WTC11 (cell line): ENCODE data around the gene APOBEC4. TPM values are rescaled to one million over a fixed set of nuclear protein-coding genes. Genes with fewer than 3 reads are reported as not detected.

Experiments
- ATAC-seq: fragments of 200-7000 bp; cut with Tn5 transposase; 2 replicates; pipeline ENCODE4 v1.10.0; 2021; ENCODE audit warnings: mild to moderate bottlenecking, moderate library complexity
- CTCF ChIA-PET: fragments of 300-600 bp; sonication (Branson Sonifier 250); formaldehyde crosslinking; loops from one replicate; lab custom pipeline; 2021; ENCODE audit warnings: antibody characterized with exemption; lab: Charles Lee
- POLR2A ChIA-PET: fragments of 350-600 bp; sonication (Branson Sonifier 250); formaldehyde crosslinking; loops from one replicate; lab custom pipeline; 2021; ENCODE audit warnings: antibody characterized with exemption; lab: Charles Lee
- DNase-seq: peaks from one replicate; pipeline ENCODE4 v3.0.0; 2021; ENCODE audit warnings: low spot score
- H3K27ac Mint-ChIP-seq: 2 replicates; pipeline ENCODE4 v1.8.0; 2021; ENCODE audit warnings: mixed read lengths
- H3K27me3 Mint-ChIP-seq: 2 replicates; pipeline ENCODE4 v1.8.0; 2021; ENCODE audit warnings: low read depth, mild to moderate bottlenecking, moderate library complexity, mixed read lengths
- H3K36me3 Mint-ChIP-seq: 2 replicates; pipeline ENCODE4 v1.8.0; 2021; ENCODE audit warnings: mixed read lengths
- H3K4me1 Mint-ChIP-seq: 2 replicates; pipeline ENCODE4 v1.8.0; 2022; ENCODE audit warnings: mixed read lengths
- H3K4me3 Mint-ChIP-seq: 2 replicates; pipeline ENCODE4 v1.8.0; 2021; ENCODE audit warnings: mild to moderate bottlenecking, moderate library complexity, mixed read lengths
- H3K9me3 Mint-ChIP-seq: 2 replicates; pipeline ENCODE4 v1.8.0; 2021; ENCODE audit warnings: mixed read lengths
- ELF4 ChIP-seq: sonication (generic); formaldehyde crosslinking; IDR thresholded peaks from 2 replicates; pipeline ENCODE4 v1.8.1; 2022; ENCODE audit warnings: low read depth, mild to moderate bottlenecking, moderate library complexity, missing genetic modification reagents
- FOXJ3 ChIP-seq: sonication (generic); formaldehyde crosslinking; IDR thresholded peaks from 2 replicates; pipeline ENCODE4 v1.9.0; 2021; ENCODE audit warnings: missing genetic modification reagents, mild to moderate bottlenecking, borderline replicate concordance
- GABPB1 ChIP-seq: sonication (generic); formaldehyde crosslinking; IDR thresholded peaks from 2 replicates; pipeline ENCODE4 v1.8.1; 2023; ENCODE audit warnings: mild to moderate bottlenecking, missing genetic modification reagents
- GTF2I ChIP-seq: fragments of 250-450 bp; sonication (Bioruptor Pico); conservative IDR thresholded peaks from 2 replicates; pipeline ENCODE4 v1.4.0; 2021; ENCODE audit warnings: mild to moderate bottlenecking
- HMGA2 ChIP-seq: fragments of 250-450 bp; sonication (Bioruptor Pico); IDR thresholded peaks from 2 replicates; pipeline ENCODE4 v1.4.0; 2021; ENCODE audit warnings: mild to moderate bottlenecking, moderate library complexity
- JAZF1 ChIP-seq: fragments of 250-450 bp; sonication (Bioruptor Pico); IDR thresholded peaks from 2 replicates; pipeline ENCODE4 v1.9.0; 2021; ENCODE audit warnings: moderate library complexity, mild to moderate bottlenecking, inconsistent platforms
- NFATC4 ChIP-seq: fragments of 250-450 bp; sonication (Bioruptor Pico); IDR thresholded peaks from 2 replicates; pipeline ENCODE4 v1.9.0; 2021; ENCODE audit warnings: mild to moderate bottlenecking
- PRRX2 ChIP-seq: fragments of 250-450 bp; sonication (Bioruptor Pico); IDR thresholded peaks from 2 replicates; pipeline ENCODE4 v1.8.0; 2021; ENCODE audit warnings: mild to moderate bottlenecking
- RORB ChIP-seq: fragments of 250-450 bp; sonication (Bioruptor Pico); IDR thresholded peaks from 2 replicates; pipeline ENCODE4 v1.9.0; 2021; ENCODE audit warnings: mild to moderate bottlenecking
- SMAD4 ChIP-seq: sonication (generic); formaldehyde crosslinking; IDR thresholded peaks from 2 replicates; pipeline ENCODE4 v1.8.0; 2022; ENCODE audit warnings: mild to moderate bottlenecking, missing genetic modification reagents
- TP53 ChIP-seq: sonication (generic); formaldehyde crosslinking; IDR thresholded peaks from 2 replicates; pipeline ENCODE4 v1.8.1; 2023; ENCODE audit warnings: mild to moderate bottlenecking, missing genetic modification reagents
- ZBTB21 ChIP-seq: sonication (generic); formaldehyde crosslinking; IDR thresholded peaks from 2 replicates; pipeline ENCODE4 v1.8.1; 2023; ENCODE audit warnings: mild to moderate bottlenecking, missing genetic modification reagents, borderline replicate concordance
- ZNF219 ChIP-seq: sonication (generic); formaldehyde crosslinking; IDR thresholded peaks from 2 replicates; pipeline ENCODE4 v1.8.0; 2023; ENCODE audit warnings: missing genetic modification reagents, mild to moderate bottlenecking, borderline replicate concordance
- ZNF671 ChIP-seq: fragments of 250-450 bp; sonication (Bioruptor Pico); IDR thresholded peaks from 2 replicates; pipeline ENCODE4 v1.8.0; 2021; ENCODE audit warnings: mild to moderate bottlenecking
- total RNA-seq: library from RNA; stranded (reverse); gene quantifications from 3 replicates; pipeline ENCODE4 v1.2.3, GENCODE V29; 2021
- TF ChIP-seq, protein P1 (sequence below): fragments of 200-600 bp; IDR thresholded peaks from 2 replicates; pipeline ENCODE4 v1.8.0; 2022; ENCODE audit warnings: antibody characterized with exemption
- TF ChIP-seq, protein P2 (sequence below): sonication (generic); formaldehyde crosslinking; IDR thresholded peaks from 2 replicates; pipeline ENCODE4 v1.8.1; 2023; ENCODE audit warnings: mild to moderate bottlenecking, missing genetic modification reagents
- TF ChIP-seq, protein P3 (sequence below): sonication (generic); formaldehyde crosslinking; IDR thresholded peaks from 2 replicates; pipeline ENCODE4 v1.8.1; 2023; ENCODE audit warnings: mild to moderate bottlenecking, moderate library complexity, missing genetic modification reagents
- TF ChIP-seq, protein P4 (sequence below): sonication (generic); formaldehyde crosslinking; conservative IDR thresholded peaks from 2 replicates; pipeline ENCODE4 v1.8.1; 2023; ENCODE audit warnings: mild to moderate bottlenecking, low read depth, missing genetic modification reagents, moderate library complexity
- TF ChIP-seq, protein P5 (sequence below): fragments of 250-450 bp; sonication (Bioruptor Pico); IDR thresholded peaks from 2 replicates; pipeline ENCODE4 v1.8.0; 2021; ENCODE audit warnings: mild to moderate bottlenecking
- TF ChIP-seq, protein P6 (sequence below): fragments of 250-450 bp; sonication (Bioruptor Pico); conservative IDR thresholded peaks from 2 replicates; pipeline ENCODE4 v1.9.0; 2021; ENCODE audit warnings: mild to moderate bottlenecking
- TF ChIP-seq, protein P7 (sequence below): sonication (generic); formaldehyde crosslinking; IDR thresholded peaks from 2 replicates; pipeline ENCODE4 v1.8.0; 2022; ENCODE audit warnings: mild to moderate bottlenecking, missing genetic modification reagents
- TF ChIP-seq, protein P8 (sequence below): fragments of 250-450 bp; sonication (Bioruptor Pico); IDR thresholded peaks from 2 replicates; pipeline ENCODE4 v1.9.0; 2021; ENCODE audit warnings: mild to moderate bottlenecking

The APOBEC4 gene
- total RNA-seq, 1 experiment from 2014 or later, result not detected

DNA sequence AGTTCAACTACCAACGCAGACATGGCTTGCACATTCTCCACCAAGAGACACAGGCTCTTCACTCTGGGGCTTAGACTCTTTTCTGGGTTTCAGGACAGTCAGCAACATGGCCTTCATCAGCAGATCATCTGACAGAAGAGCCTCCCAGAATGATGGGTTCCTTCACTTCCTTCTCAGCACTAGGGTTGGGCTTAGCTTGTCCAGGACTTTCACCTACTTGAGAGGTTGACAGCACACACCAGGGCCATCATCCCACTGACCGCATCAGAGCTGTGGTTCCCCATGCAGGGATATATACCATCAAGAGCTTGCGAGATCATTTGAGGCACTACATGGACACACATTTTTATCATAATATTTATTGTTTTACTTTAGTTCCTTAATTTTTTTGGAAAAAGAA is 52.5 kb downstream of the APOBEC4 start (continued):
- TF ChIP-seq FOXJ3 (CRISPR knock-in tag), result no peak
- no peak for TF ChIP-seq GABPB1
- no peak for TF ChIP-seq ZBTB21 (CRISPR knock-in tag)
- TF ChIP-seq ZNF671 (CRISPR knock-in tag), result no peak
- TF ChIP-seq, protein P1, sequence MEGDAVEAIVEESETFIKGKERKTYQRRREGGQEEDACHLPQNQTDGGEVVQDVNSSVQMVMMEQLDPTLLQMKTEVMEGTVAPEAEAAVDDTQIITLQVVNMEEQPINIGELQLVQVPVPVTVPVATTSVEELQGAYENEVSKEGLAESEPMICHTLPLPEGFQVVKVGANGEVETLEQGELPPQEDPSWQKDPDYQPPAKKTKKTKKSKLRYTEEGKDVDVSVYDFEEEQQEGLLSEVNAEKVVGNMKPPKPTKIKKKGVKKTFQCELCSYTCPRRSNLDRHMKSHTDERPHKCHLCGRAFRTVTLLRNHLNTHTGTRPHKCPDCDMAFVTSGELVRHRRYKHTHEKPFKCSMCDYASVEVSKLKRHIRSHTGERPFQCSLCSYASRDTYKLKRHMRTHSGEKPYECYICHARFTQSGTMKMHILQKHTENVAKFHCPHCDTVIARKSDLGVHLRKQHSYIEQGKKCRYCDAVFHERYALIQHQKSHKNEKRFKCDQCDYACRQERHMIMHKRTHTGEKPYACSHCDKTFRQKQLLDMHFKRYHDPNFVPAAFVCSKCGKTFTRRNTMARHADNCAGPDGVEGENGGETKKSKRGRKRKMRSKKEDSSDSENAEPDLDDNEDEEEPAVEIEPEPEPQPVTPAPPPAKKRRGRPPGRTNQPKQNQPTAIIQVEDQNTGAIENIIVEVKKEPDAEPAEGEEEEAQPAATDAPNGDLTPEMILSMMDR, result no peak
- no peak for TF ChIP-seq HMGA2 (CRISPR knock-in tag)
- TF ChIP-seq JAZF1, result no peak
- TF ChIP-seq, protein P2, sequence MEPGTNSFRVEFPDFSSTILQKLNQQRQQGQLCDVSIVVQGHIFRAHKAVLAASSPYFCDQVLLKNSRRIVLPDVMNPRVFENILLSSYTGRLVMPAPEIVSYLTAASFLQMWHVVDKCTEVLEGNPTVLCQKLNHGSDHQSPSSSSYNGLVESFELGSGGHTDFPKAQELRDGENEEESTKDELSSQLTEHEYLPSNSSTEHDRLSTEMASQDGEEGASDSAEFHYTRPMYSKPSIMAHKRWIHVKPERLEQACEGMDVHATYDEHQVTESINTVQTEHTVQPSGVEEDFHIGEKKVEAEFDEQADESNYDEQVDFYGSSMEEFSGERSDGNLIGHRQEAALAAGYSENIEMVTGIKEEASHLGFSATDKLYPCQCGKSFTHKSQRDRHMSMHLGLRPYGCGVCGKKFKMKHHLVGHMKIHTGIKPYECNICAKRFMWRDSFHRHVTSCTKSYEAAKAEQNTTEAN, result no peak
- TF ChIP-seq, protein P3, sequence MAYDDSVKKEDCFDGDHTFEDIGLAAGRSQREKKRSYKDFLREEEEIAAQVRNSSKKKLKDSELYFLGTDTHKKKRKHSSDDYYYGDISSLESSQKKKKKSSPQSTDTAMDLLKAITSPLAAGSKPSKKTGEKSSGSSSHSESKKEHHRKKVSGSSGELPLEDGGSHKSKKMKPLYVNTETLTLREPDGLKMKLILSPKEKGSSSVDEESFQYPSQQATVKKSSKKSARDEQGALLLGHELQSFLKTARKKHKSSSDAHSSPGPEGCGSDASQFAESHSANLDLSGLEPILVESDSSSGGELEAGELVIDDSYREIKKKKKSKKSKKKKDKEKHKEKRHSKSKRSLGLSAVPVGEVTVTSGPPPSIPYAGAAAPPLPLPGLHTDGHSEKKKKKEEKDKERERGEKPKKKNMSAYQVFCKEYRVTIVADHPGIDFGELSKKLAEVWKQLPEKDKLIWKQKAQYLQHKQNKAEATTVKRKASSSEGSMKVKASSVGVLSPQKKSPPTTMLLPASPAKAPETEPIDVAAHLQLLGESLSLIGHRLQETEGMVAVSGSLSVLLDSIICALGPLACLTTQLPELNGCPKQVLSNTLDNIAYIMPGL (CRISPR knock-in tag), result no peak
- TF ChIP-seq TP53 (CRISPR knock-in tag), result no peak
- TF ChIP-seq, protein P4, sequence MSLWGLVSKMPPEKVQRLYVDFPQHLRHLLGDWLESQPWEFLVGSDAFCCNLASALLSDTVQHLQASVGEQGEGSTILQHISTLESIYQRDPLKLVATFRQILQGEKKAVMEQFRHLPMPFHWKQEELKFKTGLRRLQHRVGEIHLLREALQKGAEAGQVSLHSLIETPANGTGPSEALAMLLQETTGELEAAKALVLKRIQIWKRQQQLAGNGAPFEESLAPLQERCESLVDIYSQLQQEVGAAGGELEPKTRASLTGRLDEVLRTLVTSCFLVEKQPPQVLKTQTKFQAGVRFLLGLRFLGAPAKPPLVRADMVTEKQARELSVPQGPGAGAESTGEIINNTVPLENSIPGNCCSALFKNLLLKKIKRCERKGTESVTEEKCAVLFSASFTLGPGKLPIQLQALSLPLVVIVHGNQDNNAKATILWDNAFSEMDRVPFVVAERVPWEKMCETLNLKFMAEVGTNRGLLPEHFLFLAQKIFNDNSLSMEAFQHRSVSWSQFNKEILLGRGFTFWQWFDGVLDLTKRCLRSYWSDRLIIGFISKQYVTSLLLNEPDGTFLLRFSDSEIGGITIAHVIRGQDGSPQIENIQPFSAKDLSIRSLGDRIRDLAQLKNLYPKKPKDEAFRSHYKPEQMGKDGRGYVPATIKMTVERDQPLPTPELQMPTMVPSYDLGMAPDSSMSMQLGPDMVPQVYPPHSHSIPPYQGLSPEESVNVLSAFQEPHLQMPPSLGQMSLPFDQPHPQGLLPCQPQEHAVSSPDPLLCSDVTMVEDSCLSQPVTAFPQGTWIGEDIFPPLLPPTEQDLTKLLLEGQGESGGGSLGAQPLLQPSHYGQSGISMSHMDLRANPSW (CRISPR knock-in tag), result no peak
- TF ChIP-seq GTF2I (CRISPR knock-in tag), result no peak
- TF ChIP-seq, protein P5, sequence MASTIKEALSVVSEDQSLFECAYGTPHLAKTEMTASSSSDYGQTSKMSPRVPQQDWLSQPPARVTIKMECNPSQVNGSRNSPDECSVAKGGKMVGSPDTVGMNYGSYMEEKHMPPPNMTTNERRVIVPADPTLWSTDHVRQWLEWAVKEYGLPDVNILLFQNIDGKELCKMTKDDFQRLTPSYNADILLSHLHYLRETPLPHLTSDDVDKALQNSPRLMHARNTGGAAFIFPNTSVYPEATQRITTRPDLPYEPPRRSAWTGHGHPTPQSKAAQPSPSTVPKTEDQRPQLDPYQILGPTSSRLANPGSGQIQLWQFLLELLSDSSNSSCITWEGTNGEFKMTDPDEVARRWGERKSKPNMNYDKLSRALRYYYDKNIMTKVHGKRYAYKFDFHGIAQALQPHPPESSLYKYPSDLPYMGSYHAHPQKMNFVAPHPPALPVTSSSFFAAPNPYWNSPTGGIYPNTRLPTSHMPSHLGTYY (CRISPR knock-in tag), result no peak
- no peak for TF ChIP-seq ZNF219 (CRISPR knock-in tag)
- TF ChIP-seq ELF4 (CRISPR knock-in tag), result no peak

DNA sequence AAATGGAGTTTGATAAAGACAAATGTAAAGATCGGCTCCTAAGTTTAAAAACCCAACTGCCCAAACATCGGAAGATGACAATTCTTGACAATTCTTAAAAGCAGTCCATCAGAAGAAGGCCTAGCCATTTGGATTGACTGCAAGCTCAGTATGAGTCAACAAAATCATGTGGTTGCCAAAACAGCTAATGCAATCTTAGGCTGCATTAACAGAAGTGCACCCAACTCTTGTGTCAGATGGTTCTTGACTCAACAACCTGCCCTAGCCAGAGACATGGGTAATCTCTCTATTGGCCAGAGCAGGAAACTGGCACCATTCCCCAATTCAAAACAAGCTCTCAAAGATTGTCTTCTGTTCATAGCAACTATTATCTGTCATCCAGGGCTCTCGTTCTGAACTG is 53.0 kb downstream of the APOBEC4 start:
- Mint-ChIP-seq H3K27ac (no peak overlapping the region), H3K36me3 (no peaks in the 10 kb centered on the region), H3K27me3 (no peaks in the 10 kb centered on the region; the same call in 1 of the 2 replicates), H3K4me1 (no peaks in the 10 kb centered on the region), H3K9me3 (no peaks in the 10 kb centered on the region), H3K4me3 (no peak overlapping the region)
- DNase-seq (no peak), ATAC-seq (no peak)
- POLR2A ChIA-PET, result no interaction called here
- CTCF ChIA-PET, result interaction anchor here (2.1 kb wide), 1 partner anchor 9 kb away, joined by 7 read pairs; no protein-coding TSS in a partner anchor
- no peak for TF ChIP-seq RORB

DNA sequence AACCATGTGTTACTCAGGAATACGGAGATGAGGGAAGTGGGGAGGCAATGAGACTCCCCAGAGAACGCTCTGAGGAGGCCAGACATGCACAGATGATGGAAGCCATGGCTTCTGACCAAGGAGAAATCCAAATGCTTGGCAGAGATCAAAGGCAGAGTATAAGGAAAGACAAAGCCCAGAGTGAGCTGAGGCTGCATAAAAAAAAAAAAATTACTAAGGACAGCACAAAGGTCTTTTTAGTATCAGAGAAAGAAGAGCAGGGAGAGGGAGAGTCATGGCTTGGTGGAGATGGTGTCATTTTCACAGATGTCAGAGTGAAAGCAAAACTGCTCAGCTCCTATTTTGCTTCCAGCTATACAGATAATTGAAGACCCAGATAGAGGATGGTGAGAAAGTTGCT is 54.7 kb downstream of the APOBEC4 start:
- ChIA-PET CTCF (interaction anchor here (0.7 kb wide), 1 partner anchor 31 kb away, joined by 4 read pairs; no protein-coding TSS in a partner anchor), POLR2A (no interaction called here)
- DNase-seq (no peak), ATAC-seq (no peak)
- no peak overlapping the region for H3K4me3 Mint-ChIP-seq
- no peak overlapping the region for H3K27ac Mint-ChIP-seq
- H3K9me3 Mint-ChIP-seq, result no peaks in the 10 kb centered on the region
- H3K4me1 Mint-ChIP-seq, result peaks cover 4% of the 10 kb centered on the region
- no peaks in the 10 kb centered on the region for H3K27me3 Mint-ChIP-seq
- H3K36me3 Mint-ChIP-seq, result no peaks in the 10 kb centered on the region
- TF ChIP-seq, protein P6, sequence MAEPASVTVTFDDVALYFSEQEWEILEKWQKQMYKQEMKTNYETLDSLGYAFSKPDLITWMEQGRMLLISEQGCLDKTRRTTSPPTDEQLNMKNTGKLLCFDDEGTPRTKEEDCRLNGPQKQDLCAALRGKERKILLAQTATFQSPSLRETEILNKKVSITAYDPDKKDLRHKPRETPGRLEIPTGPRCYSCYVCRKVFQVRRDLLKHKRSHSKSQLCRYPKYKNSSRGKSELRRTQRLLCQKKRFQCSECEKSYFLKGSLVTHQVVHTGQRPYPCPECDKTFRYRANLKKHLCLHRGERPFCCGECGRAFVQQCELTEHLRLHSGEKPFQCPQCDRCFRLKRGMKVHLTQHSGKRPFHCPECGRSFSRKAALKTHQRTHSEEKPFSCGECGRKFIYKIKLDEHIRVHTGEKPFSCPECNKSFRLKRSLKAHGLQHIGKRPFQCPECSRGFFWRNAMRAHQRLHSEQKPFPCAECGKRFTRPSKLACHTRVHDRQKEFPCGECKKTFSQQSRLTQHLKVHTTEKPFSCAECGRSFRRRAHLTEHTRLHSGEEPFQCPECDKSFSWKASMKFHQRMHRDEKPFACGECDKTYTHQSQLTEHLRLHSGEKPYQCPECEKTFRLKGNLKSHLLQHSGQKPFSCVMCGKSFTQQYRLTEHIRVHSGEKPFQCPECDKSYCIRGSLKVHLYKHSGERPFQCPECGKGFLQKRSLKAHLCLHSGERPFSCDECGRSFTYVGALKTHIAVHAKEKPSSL, result no peak
- TF ChIP-seq, protein P7, sequence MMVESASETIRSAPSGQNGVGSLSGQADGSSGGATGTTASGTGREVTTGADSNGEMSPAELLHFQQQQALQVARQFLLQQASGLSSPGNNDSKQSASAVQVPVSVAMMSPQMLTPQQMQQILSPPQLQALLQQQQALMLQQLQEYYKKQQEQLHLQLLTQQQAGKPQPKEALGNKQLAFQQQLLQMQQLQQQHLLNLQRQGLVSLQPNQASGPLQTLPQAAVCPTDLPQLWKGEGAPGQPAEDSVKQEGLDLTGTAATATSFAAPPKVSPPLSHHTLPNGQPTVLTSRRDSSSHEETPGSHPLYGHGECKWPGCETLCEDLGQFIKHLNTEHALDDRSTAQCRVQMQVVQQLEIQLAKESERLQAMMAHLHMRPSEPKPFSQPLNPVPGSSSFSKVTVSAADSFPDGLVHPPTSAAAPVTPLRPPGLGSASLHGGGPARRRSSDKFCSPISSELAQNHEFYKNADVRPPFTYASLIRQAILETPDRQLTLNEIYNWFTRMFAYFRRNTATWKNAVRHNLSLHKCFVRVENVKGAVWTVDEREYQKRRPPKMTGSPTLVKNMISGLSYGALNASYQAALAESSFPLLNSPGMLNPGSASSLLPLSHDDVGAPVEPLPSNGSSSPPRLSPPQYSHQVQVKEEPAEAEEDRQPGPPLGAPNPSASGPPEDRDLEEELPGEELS (CRISPR knock-in tag), result no peak
- TF ChIP-seq PRRX2 (CRISPR knock-in tag) (no peak), SMAD4 (CRISPR knock-in tag) (no peak), NFATC4 (CRISPR knock-in tag) (no peak)
- TF ChIP-seq, protein P8, sequence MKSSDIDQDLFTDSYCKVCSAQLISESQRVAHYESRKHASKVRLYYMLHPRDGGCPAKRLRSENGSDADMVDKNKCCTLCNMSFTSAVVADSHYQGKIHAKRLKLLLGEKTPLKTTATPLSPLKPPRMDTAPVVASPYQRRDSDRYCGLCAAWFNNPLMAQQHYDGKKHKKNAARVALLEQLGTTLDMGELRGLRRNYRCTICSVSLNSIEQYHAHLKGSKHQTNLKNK (CRISPR knock-in tag), result no peak
